ENCODE data around the gene MARVELD1.
"Not testable (repeated sequence)": the region's sequence is repeated elsewhere in the genome, so short reads cannot be mapped to it uniquely, and the experiment has no call there.

GRCh38 chr10:97698072-97698655 lies 15.4 kb upstream of the MARVELD1 start:
- not testable (repeated sequence) for TF ChIP-seq YY1 (IDR thresholded peaks at IDR 0.05; ENCODE audit: insufficient read depth, insufficient read length); SUZ12 (IDR thresholded peaks at IDR 0.05; ENCODE audit: extremely low read depth, insufficient read depth, insufficient read length)
